CD4-positive, alpha-beta T cell treated with Interleukin-17A for 1 hour (primary cell): ENCODE data around the gene CCDC17.
"Not testable (repeated sequence)": the region's sequence is repeated elsewhere in the genome, so short reads cannot be mapped to it uniquely, and the experiment has no call there.

Source experiments
- DNase-seq: peaks from one replicate; pipeline ENCODE4 v3.0.0-alpha.2; 2020

The CCDC17 gene

DNA sequence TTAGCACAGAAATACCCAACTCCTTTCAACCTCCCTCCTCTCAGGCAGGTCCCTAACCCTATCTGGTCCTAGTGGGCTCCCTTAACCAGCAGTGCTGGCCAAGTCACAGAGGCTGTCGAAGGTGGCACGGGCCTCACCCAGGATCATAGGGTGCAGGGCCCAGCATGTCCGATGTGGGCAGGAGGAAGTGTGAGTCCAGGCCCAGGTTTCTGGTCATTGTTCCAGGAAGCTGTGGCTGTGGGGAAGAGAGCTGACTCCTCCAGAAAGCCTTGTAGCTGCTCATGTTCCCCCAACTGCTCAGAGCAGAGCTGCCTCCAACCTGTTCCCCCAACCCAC, 2.4 kb downstream of the CCDC17 start:
- DNase-seq, result no peak

DNA sequence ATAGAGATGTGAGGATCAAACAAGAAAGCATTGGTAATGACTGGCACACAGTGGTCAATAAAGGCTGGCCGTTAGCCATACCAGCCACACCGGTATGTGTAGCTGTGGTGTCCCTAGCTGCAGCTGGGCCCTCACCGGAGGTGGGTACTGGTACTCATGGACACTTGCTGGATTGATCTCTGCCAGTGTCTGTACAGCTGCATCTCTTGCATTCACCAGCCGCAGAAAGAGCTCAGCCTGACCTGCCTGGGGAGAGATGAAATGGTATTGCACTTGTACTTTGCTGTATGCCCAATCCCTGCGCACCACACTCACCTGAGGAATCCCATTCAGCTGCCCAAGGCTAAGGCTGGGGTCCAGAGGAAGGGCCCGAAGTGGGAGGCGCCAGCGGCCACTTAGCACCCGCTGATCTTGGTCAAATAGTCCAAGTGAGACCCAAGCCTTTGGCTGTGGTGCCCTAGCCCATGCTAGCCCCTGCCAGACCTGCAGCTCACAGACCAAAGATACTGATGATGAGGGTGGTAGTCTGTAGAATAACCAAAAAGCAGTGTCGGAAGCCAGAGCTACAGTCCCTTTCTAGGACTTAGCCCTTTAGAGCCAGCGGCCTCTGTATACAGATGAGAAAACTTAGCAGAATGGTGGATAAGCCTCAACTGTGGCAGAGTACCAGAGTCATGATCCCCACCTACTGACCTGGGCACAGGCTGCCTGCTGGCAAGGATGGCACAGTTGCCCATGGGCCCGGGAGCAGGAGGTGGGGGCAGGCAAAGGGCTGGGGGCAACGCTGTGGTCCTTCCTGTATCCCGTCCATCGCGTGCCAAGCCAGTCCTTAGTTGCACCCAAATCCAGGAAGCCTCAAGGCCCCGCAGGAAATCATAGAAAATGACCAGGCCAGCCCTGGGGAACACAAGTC, 3.0 kb downstream of the CCDC17 start:
- no peak for DNase-seq

DNA sequence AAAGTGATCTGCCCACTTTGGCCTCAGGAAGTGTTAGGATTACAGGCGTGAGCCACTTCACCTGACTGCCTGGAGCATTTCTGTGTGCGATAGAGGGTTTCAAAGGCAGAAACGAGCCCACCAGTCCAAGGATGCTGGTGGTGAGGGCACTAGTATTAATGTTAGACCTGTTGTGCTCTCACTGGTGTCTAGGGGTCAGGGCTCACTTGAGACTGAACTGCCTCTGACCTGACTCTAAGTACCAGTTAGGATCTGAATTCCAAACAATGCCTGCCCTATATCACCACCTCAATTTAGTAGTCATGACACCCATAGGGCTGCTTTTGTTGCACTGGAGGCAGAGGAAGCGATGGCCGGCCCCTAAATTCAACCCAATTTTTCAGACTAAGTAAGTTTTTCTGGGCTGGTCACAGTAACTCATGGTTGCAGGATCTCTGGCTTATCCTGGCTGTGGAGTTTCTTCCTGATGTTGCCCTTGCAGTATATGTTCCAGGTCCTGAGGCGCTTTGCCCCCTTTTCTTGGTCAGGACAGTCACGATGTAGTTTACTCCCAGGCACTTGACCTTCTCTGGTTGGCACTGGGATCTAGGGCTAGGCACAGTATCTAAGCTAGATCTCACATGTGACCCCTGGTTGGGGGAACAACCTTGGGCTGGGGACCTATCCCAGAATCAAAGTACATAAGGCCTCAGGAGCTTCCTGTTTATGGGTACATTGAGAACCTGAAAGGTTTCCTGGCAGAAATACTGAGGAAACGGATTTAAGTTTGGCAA, 4.5 kb downstream of the CCDC17 start:
- DNase-seq, result no peak

DNA sequence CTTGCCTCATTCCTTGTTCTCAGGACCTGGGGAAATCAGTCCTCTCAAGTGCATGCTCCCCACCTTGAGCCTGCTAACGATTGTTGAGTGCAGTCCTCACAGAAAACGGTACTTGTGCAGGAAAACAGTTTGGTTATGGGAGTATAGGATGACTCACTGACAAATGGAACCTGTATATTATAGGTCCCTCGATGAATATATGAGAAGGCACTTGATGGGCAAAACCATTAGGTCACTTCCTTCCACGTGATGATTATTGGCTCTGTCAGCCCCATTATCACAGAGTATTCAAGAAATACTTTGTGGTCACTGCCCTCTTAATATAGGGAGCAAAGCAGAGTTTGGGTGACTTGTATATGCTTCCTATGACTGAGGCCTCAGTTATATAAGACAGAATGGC, 6.2 kb downstream of the CCDC17 start:
- no peak for DNase-seq

DNA sequence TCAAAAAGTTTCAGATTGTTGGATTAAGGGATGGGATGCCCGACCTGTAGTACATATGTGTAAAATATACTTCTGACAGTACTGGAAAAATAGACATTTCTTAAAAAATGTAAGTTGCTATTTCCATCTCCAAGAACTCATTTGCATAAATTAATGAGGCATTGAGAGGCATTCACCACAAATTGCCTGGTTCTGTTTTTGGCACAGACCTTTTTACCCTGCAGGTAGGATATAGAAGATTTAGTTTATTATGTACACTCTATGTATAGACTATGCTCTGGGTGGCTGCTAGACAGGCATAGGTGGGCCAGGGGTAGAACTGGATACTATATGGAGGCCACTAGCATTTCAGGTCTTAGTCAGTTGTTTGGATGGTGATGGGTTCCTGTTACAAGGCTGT, 8.0 kb downstream of the CCDC17 start:
- no peak for DNase-seq

DNA sequence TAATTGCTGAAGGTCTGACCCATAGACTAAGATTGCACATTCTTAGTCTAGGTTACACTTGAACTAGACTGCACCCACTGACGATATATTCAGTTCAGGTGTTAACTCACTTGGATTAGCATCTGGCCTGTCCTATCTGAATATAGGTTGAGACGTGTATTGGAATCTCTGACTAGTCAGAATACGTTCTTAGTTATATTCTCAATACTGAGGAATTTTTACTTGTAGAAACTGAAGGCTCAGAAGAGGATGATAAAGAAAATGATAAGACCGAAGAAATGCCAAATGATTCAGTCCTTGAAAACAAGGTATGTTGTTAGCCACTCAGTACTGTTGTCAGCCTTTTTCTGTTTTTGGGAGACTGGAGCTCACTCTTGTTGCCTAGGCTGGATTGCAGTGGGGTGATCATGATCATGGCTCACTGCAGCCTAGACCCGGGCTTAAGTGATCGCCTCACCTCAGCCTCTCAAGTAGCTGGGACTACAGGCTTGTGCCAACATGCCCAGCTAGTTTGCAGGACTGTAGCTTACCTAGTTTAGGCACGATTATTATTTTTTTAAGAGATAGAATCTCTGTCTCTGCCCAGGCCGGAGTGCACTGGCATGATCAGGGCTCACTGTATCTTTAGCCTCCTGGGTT, 10.8 kb downstream of the CCDC17 start:
- no peak for DNase-seq

DNA sequence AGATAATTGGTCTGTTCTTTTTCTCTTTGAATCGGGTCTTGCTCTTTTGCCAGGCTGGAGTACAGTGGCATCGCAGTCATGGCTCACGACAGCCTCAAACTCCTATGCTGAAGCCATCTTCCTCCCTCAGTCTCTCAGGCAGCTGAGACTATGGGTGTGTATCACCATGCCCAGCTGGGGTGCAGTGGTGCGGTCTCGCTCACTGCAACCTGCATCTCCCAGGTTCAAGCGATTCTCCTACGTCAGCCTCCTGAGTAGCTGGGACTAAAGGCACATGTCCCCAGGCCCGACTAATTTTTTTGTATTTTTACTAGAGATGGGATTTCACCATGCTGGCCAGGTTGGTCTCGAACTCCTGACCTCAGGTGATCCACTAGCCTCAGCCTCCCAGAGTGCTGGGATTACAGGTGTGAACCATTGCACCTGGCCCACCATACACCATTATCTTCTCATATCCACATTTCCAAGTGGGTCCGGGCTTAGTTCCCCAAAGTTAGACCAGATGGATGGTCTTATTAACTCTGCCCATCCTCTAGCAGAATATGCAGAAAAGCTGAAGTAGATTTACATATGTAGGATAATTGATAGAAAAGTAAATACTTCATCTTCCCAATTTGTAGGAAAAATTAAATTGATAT, 13.1 kb downstream of the CCDC17 start:
- no peak for DNase-seq

DNA sequence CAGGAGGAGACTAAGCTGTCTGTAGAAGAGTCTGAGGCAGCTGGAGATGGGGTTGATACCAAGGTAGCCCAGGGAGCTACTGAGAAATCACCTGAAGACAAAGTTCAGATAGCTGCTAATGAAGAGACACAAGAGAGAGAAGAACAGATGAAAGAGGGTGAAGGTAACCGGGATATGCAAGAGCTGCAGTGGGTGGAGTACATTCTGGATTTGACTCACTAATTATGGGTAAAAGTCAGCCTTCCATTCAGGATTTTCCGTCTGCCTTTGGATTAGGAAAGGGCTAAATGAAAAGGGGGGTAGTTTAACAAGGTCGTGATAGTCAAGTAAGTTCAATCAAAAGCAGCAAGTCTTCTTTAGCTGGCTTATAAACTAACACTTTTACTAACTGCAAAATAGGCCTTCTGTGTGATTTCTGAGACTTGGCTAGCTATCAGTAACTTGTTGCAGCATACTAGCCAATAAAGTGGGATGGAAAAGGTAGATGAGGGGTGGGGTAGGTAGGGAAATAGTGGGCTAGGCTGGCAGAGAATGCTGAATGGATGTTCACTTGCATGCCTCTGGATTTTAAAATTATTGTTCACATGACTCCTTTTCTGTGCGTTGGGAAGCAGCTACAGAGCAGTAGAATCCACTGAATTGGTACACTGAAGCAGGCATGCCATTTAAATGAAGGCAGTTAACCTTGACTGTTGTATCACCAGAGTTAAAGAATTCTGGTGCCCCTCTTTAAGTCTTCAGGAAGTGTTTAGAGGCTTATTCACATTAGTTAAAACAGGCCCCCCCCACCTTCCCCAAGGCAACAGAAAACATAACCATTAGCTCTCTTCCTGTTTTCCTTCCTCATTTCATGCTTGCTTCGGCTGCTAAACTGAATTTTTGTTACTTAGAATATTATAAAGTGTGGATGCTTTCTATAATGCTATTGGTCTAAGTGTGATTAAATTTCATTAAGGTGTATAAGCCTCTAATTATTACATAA, 15.4 kb downstream of the CCDC17 start:
- no peak for DNase-seq

DNA sequence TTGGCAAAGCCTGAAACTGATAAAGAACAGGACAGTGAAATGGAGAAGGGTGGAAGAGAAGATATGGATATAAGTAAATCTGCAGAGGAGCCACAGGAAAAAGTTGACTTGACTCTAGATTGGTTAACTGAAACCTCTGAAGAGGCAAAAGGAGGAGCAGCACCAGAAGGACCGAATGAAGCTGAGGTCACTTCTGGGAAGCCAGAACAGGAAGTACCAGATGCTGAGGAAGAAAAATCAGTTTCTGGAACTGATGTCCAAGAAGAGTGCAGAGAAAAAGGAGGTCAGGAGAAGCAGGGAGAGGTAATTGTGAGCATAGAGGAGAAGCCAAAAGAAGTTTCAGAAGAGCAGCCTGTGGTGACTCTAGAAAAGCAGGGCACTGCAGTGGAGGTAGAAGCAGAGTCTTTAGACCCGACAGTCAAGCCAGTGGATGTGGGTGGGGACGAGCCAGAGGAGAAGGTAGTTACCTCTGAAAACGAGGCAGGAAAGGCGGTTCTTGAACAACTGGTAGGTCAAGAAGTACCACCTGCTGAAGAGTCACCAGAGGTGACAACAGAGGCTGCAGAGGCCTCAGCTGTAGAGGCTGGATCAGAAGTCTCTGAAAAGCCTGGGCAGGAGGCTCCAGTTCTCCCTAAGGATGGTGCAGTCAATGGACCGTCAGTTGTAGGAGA, 16.3 kb downstream of the CCDC17 start:
- no peak for DNase-seq

DNA sequence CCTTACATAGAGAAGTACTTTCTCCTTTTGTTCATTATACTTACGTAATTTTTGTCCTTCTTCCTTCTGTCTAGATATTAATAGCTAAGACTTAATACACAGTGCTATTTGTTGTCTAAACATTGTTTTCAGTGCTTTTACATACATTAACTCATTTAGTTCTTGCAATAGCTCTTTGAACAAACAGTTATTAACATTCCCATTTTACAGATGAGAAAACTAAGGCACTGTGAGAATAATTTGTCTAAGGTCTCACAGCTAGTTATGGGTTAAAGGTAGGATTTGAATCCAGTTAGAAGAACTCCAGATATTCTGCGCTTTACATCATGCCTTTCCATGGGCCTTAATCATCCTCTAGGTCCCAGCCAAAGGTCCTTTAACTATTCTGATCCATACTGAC, 19.6 kb downstream of the CCDC17 start:
- DNase-seq, result no peak

DNA sequence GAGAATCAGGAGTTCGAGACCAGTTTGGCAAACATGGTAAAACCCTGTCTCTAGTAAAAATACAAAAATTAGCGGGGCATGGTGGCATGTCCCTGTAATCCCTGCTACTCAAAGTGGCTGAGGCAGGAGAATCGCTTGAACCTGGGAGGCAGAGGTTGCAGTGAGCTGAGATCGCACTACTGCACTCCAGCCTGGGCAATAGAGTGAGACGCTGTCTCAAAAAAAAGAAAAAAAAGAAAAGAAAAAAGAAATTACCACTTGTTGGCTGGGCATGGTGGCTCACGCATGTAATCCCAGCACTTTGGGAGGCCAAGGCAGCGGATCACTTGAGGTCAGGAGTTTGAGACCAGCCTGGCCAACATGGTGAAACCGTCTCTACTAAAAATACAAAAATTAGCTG, 27.1 kb downstream of the CCDC17 start:
- not testable (repeated sequence) for DNase-seq

DNA sequence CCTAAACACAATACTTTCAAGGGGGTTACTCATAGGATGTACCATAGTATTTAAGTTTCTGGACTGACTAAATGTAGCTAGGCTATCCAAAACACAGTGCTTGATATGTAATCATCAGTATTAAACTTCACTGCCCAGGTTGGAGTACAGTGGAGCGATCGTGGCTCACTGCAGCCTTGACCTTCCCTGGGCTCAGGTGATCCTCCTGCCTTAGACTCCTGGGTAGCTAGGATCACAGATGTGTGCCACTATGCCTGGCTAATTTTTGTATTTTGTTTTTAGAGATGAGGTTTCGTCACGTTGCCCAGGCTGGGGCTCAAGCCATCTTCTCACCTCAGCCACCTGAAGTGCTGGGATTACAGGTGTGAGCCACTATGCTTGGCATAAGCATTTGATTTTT, 29.4 kb downstream of the CCDC17 start:
- no peak for DNase-seq

DNA sequence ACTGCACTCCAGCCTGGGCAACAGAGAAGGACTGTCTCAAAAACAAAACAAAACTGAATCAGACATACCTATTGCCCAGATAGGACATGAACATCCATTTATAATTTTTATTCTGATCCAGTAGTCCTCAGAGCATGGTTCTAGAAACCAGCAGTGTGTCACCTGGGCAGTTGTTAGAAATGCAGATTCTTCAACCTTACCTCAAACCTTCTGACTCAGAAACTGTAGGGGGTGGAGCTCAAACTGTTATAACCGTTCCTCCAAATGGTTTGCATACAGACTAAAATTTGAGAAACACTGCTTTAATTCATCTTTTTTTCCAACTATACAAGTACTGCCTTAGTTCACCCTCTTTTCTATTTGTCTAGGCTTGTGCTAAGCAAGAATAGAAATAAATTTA, 34.0 kb downstream of the CCDC17 start:
- DNase-seq, result no peak

DNA sequence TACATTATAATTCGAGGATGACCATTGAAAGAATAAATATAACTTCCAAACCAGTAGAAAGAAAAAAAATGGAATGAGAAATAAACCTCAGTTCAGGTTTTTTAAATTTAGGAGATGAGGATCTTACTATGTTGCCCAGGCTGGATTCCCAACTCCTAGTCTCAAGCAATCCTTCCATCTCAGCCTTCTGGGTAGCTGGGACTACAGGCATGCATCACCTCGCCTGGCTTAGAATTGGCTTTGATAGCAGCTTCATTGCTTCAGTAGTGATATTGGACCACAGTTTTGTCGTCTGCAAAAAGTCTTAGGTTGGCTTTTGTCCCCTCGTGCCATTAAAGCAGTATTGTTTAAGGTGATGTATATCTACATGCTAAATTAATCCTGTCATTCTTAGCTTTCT, 37.1 kb downstream of the CCDC17 start:
- no peak for DNase-seq

DNA sequence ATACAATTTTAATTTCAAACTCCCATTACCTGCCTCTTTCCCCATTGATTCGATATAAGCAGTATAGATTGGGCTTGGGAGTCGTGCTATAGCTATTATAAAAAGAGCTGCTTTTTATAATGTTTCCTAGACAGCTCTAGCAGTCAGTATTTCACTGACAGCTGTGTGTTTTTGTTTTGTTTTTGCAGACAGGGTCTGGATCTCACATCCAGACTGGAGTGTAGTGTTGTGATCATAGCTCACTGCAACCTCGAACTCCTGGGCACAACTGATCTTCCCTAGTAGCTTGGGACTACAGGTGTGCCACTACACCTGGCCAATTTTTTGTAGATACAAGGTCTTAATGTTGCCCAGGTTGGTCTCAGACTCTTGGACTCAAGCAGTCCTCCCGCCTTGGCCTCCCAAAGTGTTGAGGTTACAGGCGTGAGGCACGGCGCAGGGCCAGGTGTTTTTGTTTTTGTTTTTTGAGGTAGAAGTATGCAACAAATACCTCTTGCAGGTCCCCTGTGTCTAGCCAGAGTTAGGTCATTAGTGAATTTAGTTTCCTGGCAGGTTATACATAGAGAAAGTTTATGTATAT, 38.3 kb downstream of the CCDC17 start:
- DNase-seq, result no peak

DNA sequence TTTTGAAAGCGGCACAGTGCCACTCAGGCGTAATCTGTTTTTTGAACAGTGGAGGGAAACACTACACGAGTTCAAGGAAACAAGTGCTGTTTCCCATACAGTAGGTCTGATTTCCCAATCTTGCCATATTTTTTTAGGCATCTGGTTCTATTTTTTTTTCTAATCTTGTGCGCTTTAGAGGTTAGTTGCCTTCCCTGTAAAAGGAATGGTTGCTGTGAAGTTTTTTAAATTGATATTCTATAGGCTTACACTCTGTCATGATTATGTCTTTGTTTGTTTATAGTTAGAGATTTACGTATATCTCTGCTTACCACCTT, 38.8 kb downstream of the CCDC17 start:
- no peak for DNase-seq

DNA sequence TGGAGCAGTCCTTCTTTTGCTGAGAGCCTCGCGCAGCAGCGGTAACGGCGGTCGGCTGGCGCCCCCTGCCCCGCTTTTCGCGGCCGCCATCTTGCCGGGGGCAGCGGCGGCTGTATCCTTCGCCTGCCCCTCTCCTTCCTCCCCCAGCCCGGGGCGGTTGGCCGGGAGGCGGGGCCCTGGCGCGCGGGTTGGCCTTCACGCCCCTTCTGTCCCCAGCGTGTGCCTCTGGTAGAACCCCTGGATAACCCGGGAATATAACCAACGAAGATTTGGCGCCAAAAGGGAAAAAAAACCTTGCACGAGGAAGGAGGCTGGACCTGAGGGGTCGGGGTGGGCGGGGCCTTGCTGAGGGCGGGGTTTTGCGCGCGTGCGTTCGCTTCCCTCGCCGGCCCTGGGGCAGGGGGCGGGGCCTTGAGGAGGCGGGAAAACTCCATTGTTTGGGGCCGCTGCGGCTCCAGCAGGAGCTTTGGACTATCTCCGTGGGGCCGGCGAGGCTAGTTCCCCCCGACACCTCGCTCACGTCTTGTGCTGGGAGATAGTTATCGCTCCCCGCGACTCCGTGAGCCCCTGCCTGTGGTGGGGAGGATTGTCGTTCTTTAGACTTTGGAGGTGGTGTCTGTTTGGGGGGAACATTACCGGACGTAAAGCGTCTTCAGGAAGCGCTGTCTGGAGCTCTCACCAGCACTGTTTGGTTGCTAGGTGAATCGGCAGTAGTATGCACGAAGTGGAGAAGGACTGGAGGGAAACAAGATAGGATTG, 39.3 kb downstream of the CCDC17 start:
- DNase-seq, result peak; percentile 88

DNA sequence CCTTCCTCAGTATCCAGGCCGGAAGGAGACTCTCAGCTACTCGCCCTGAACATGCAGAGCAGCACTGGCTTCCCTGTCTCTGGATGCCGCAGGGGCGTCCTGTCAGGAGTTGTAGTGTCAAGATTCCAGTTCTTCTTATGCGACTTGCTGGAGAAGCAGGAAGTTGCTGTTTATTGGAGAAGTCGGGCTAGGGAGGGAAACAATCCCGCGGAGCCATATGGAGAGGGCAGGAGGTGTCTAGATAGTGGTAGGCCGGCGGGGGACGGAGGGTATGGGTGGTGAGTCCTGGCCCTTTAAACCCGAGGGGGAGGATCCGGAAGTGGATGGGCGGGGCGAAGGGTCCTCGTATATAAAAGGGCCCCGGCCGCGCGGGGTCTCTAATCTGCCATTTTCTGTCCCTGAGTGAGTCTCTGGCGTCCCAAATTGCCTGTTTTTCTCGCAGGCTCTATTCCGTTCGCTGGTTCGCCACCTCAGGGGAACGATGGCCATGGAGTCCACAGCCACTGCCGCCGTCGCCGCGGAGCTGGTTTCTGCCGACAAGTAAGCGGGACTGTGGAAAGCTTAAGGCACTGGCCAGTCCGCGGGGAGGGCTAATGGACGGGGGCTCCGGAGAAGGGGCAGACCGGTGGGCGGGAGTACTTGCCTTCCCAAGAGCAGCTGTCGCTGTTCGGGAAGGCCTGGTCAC, 40.0 kb downstream of the CCDC17 start, which contains the start of gene NASP:
Gene NASP, plus strand, starts transcription at position 376 of the 685 bp plus-strand sequence. Its CDS starts 106 bp downstream, at position 482.
- DNase-seq, result peak; percentile 94

DNA sequence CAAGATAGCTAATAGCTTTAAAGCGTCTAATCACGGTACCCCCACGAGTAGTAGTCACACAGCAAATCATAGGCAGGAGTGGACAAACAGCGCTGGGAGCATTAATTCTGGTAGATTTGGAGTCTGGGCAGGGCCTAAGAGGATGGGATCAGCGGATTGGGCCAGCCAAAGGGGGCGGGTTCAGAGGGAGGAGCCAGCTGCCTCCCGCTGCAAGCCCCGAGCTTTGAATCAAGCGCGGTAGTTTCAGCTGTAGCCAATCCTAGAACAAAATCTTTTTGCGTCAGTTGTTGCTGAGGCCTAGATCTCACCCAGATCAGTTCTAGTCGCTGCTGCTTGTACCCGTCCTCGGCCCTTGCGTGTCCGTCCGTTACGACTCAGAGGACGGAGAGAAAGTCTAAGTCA, 40.6 kb downstream of the CCDC17 start:
- DNase-seq, result peak; percentile 97
